ENCODE results near the gene TMEM53.

GRCh38 chr1:44635439-44635838, 38.8 kb downstream of the TMEM53 start:
- TF ChIP-seq CTCF (conservative IDR thresholded peaks at IDR 0.05; ENCODE audit: low read depth, low read length) = no peak
- TF ChIP-seq EZH2 (IDR thresholded peaks at IDR 0.05; ENCODE audit: borderline replicate concordance, low read depth, low read length, poor library complexity, severe bottlenecking) = no peak
